Dedifferentiated amniotic fluid mesenchymal stem cell (primary cell): ENCODE data around the gene ERCC4.

ENCODE experiments used
- DNase-seq: peaks from one replicate; pipeline ENCODE4 v3.0.0-alpha.2; 2016; ENCODE audit errors: extremely low spot score

Gene ERCC4

GRCh38 chr16:13911306-13911705 is 8.6 kb upstream of the ERCC4 start:
- DNase-seq, result no peak

GRCh38 chr16:13911871-13912270 is 8.1 kb upstream of the ERCC4 start:
- no peak for DNase-seq

GRCh38 chr16:13912891-13913290 is 7.1 kb upstream of the ERCC4 start:
- DNase-seq, result no peak

- DNase-seq, result no peak
Measured at GRCh38 chr16:13913374-13914292, 6.3 kb upstream of the ERCC4 start.

GRCh38 chr16:13915033-13915635 is 4.8 kb upstream of the ERCC4 start:
- no peak for DNase-seq

- DNase-seq, result peak; percentile 40
Measured at GRCh38 chr16:13919330-13919682, 648 bp upstream of the ERCC4 start.

- DNase-seq, result no peak
Measured at GRCh38 chr16:13920510-13920818, 510 bp downstream of the ERCC4 start.

- no peak for DNase-seq
Measured at GRCh38 chr16:13921328-13921727, 1.4 kb downstream of the ERCC4 start.

GRCh38 chr16:13923703-13924298 is 3.8 kb downstream of the ERCC4 start:
- DNase-seq, result peak; percentile 68

- no peak for DNase-seq
Measured at GRCh38 chr16:13926464-13926863, 6.5 kb downstream of the ERCC4 start.

GRCh38 chr16:13926891-13927290 is 6.9 kb downstream of the ERCC4 start:
- no peak for DNase-seq

- DNase-seq, result no peak
Measured at GRCh38 chr16:13928646-13929045, 8.7 kb downstream of the ERCC4 start.

- DNase-seq, result no peak
Measured at GRCh38 chr16:13931845-13932244, 11.9 kb downstream of the ERCC4 start.

GRCh38 chr16:13935408-13935807 is 15.5 kb downstream of the ERCC4 start:
- no peak for DNase-seq

GRCh38 chr16:13936155-13936554 is 16.2 kb downstream of the ERCC4 start:
- DNase-seq, result no peak

GRCh38 chr16:13936596-13937081 is 16.7 kb downstream of the ERCC4 start:
- DNase-seq, result peak; percentile 23

- no peak for DNase-seq
Measured at GRCh38 chr16:13937411-13937810, 17.5 kb downstream of the ERCC4 start.

- no peak for DNase-seq
Measured at GRCh38 chr16:13938480-13938879, 18.5 kb downstream of the ERCC4 start.

GRCh38 chr16:13939821-13940220 is 19.9 kb downstream of the ERCC4 start:
- no peak for DNase-seq

- DNase-seq, result no peak
Measured at GRCh38 chr16:13940397-13940933, 20.5 kb downstream of the ERCC4 start.

GRCh38 chr16:13944816-13945215 is 24.9 kb downstream of the ERCC4 start:
- DNase-seq, result no peak

- DNase-seq, result no peak
Measured at GRCh38 chr16:13945744-13946485, 26.0 kb downstream of the ERCC4 start.
